Measurements from ENCODE around the gene EHBP1.

DNA sequence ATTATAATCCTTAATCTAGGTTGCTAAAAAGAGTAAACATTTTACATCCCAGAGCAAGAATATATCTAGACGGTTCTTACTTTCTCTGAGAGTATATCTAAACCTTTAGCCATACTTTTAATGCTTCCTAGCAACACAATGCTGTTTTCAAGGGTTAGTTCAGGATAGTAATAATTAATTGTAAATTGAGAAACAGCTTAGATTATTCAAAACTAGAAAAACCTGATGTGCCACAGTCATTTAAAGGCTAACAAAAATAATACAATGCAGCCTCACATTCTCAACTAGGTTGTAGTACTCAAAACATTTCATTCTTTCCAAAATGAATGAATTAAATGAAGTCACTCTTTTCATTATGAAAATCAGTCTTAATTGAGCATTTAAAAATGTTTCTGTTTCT lies 241.9 kb downstream of the EHBP1 start:
- TF ChIP-seq, protein P1, sequence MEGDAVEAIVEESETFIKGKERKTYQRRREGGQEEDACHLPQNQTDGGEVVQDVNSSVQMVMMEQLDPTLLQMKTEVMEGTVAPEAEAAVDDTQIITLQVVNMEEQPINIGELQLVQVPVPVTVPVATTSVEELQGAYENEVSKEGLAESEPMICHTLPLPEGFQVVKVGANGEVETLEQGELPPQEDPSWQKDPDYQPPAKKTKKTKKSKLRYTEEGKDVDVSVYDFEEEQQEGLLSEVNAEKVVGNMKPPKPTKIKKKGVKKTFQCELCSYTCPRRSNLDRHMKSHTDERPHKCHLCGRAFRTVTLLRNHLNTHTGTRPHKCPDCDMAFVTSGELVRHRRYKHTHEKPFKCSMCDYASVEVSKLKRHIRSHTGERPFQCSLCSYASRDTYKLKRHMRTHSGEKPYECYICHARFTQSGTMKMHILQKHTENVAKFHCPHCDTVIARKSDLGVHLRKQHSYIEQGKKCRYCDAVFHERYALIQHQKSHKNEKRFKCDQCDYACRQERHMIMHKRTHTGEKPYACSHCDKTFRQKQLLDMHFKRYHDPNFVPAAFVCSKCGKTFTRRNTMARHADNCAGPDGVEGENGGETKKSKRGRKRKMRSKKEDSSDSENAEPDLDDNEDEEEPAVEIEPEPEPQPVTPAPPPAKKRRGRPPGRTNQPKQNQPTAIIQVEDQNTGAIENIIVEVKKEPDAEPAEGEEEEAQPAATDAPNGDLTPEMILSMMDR (conservative IDR thresholded peaks at IDR 0.05; ENCODE audit: low read length), result no peak
- no peak for TF ChIP-seq EZH2phosphoT487 (IDR thresholded peaks at IDR 0.05; ENCODE audit: borderline replicate concordance)
